NCI-H226 (cell line): ENCODE results near the gene COL24A1.
"Not testable (repeated sequence)": the region's sequence is repeated elsewhere in the genome, so short reads cannot be mapped to it uniquely, and the experiment has no call there.

Experiments used
- DNase-seq: peaks from one replicate; pipeline ENCODE4 v3.0.0-alpha.2; 2015

COL24A1 gene

GRCh38 chr1:85762804-85763203 lies 393.8 kb downstream of the COL24A1 start:
- DNase-seq, result no peak

- no peak for DNase-seq
Observed at GRCh38 chr1:85756864-85757263, 399.7 kb downstream of the COL24A1 start.

- no peak for DNase-seq
Observed at GRCh38 chr1:85748120-85748519, 408.5 kb downstream of the COL24A1 start.

GRCh38 chr1:85746777-85747176 lies 409.8 kb downstream of the COL24A1 start:
- no peak for DNase-seq

- DNase-seq, result no peak
Observed at GRCh38 chr1:85743814-85744213, 412.8 kb downstream of the COL24A1 start.

GRCh38 chr1:85734931-85735330 lies 421.6 kb downstream of the COL24A1 start:
- no peak for DNase-seq

GRCh38 chr1:85718678-85719340 lies 437.8 kb downstream of the COL24A1 start:
- no peak for DNase-seq

GRCh38 chr1:85714418-85715114 lies 442.0 kb downstream of the COL24A1 start:
- DNase-seq, result not testable (repeated sequence)

GRCh38 chr1:85708829-85709227 lies 447.7 kb downstream of the COL24A1 start:
- no peak for DNase-seq

GRCh38 chr1:85707990-85708828 lies 448.4 kb downstream of the COL24A1 start, which contains the start of gene ZNHIT6:
Gene ZNHIT6, minus strand, starts transcription at chr1:85708433. Its CDS starts 149 bp downstream, at chr1:85708284.
- peak; percentile 99 for DNase-seq

GRCh38 chr1:85707267-85707989 lies 449.1 kb downstream of the COL24A1 start:
- no peak for DNase-seq

- DNase-seq, result no peak
Observed at GRCh38 chr1:85705940-85706339, 450.6 kb downstream of the COL24A1 start.

- DNase-seq, result no peak
Observed at GRCh38 chr1:85700422-85700821, 456.1 kb downstream of the COL24A1 start.

- no peak for DNase-seq
Observed at GRCh38 chr1:85697895-85698294, 458.7 kb downstream of the COL24A1 start.

GRCh38 chr1:85692730-85693314 lies 463.8 kb downstream of the COL24A1 start:
- DNase-seq, result peak; percentile 7

GRCh38 chr1:85689775-85690404 lies 466.7 kb downstream of the COL24A1 start:
- DNase-seq, result no peak

- no peak for DNase-seq
Observed at GRCh38 chr1:85683292-85684025, 473.1 kb downstream of the COL24A1 start.

GRCh38 chr1:85681087-85681486 lies 475.5 kb downstream of the COL24A1 start:
- DNase-seq, result no peak
